SK-N-DZ (cell line): ENCODE measurements around the gene MS4A12. TPM values are rescaled to one million over a fixed set of nuclear protein-coding genes. Genes with fewer than 3 reads are reported as not detected.
A peak's percentile ranks its signal among the peaks of the same experiment; 100 is the strongest.
"Not testable (repeated sequence)": the region's sequence is repeated elsewhere in the genome, so short reads cannot be mapped to it uniquely, and the experiment has no call there.

Experiments
- DNase-seq: peaks from one replicate; pipeline ENCODE4 v3.0.0-alpha.2; 2015; ENCODE audit warnings: low spot score
- polyA plus RNA-seq, 2 experiments: library from polyadenylated mRNA; depleted of rRNA; stranded (reverse); fragments of >200 nt; gene quantifications; 2 replicates each; pipeline ENCODE4 v1.2.3, GENCODE V29; 2014

MS4A12 gene, protein sequence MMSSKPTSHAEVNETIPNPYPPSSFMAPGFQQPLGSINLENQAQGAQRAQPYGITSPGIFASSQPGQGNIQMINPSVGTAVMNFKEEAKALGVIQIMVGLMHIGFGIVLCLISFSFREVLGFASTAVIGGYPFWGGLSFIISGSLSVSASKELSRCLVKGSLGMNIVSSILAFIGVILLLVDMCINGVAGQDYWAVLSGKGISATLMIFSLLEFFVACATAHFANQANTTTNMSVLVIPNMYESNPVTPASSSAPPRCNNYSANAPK
- polyA plus RNA-seq (2014; cell fraction: cytosol; rRNA removed), result not detected in 2 replicates
- not detected in 2 replicates for polyA plus RNA-seq (2014; cell fraction: nucleus; rRNA removed)

DNA sequence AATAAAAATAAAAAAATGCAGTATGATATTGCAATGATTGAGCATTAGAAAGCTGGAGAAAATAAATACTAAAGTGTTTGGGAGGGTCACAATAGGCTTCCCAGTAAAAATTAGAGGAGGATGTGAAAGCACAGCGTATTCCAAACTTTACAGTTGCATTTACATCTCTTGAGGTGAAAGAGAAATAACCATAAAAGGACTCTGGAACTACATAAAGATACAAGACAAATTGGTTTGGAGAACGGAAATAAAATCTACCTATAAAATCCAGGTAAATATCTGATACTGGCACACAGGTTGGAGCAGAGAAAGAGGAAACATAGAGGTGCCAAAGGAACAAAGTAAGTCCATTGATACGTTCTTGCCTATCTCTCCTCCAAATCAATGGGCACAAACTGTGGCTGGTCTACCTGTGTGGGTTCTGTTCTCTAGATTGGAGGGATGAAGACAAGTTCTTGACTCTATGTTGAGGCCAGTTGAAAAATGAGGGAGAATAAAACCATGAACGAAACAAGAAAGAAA is at the start of gene MS4A12:
Gene MS4A12, plus strand, starts transcription at position 291 of the 522 bp plus-strand sequence. CDS start 4,541 bp downstream, outside the sequence.
- no peak for DNase-seq

DNA sequence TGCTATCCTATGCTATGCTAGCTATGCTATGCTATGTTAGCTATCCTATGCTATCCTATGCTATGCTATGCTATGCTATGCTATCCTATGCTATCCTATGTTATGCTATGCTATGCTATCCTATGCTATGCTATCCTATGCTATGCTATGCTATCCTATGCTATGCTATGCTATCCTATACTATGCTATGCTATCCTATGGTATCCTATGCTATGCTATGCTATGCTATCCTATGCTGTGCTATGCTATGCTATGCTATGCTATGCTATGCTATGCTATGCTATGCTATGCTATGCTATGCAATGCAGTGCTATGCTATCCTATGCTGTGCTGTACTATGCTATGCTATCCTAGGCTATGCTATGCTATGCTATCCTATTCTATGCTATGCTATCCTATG is 45.5 kb upstream of the MS4A12 start:
- DNase-seq, result no peak

- DNase-seq, result no peak
Measured at GRCh38 chr11:60447846-60448245, 44.7 kb upstream of the MS4A12 start.

DNA sequence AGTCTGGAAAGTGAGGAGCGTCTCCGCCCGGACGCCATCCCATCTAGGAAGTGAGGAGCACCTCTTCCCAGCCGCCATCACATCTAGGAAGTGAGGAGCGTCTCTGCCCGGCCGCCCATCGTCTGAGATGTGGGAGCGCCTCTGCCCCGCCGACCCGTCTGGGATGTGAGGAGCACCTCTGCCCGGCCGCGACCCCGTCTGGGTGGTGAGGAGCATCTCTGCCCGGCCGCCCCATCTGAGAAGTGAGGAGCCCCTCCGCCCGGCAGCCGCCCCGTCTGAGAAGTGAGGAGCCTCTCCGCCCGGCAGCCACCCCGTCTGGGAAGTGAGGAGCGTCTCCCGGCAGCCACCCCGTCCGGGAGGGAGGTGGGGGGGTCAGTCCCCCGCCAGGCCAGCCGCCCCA is 41.4 kb upstream of the MS4A12 start:
- not testable (repeated sequence) for DNase-seq

DNA sequence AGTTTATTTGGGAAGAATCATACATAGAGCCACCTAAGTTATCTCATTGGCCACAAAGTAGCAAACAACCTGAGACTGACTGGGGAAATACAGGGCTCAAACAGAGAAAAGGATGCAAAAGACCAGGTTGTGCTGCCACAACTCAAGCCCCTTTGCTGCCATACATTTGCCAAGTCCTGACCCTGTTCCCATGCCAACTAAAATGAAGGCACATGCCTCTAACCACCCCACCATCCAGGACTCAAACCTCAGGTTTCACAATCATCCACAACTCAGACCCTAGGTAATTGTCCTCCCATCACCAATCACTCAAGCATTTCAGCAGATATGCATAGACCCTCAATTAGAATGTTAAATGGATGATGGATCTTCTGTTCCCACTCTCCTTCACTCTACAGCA is 38.4 kb upstream of the MS4A12 start:
- no peak for DNase-seq

DNA sequence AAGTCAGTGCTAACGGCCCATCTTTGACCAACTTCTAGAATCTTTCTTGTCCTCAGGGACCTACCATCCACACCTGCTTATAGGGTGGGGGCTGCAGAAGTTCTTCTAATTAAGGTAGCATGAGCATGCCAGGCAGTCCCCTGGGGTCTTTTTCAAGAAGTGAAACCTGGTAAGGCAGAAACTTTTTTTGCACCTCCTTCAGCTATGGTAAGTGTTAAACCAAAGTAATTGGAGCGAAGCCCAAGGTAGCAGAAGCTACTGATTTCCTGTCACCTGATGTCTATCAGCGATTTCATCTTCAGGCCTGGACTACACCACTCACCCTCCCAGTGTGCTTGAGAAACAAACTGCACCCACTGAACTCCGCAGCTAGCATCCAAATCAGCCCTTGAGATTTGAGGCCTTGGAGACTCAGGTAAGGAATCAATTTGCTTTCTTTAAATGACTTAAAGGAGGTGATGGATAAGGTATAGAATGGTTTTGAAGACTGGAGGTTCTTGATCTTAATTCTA is 37.0 kb upstream of the MS4A12 start, which contains the start of gene MS4A1:
Gene MS4A1, plus strand, starts transcription at position 317 of the 512 bp plus-strand sequence. CDS start 6,528 bp downstream, outside the sequence.
- DNase-seq, result no peak

- no peak for DNase-seq
Measured at GRCh38 chr11:60457576-60457975, 35.0 kb upstream of the MS4A12 start.

GRCh38 chr11:60459345-60459744 is 33.2 kb upstream of the MS4A12 start:
- no peak for DNase-seq

- no peak for DNase-seq
Measured at GRCh38 chr11:60468829-60469228, 23.7 kb upstream of the MS4A12 start.

DNA sequence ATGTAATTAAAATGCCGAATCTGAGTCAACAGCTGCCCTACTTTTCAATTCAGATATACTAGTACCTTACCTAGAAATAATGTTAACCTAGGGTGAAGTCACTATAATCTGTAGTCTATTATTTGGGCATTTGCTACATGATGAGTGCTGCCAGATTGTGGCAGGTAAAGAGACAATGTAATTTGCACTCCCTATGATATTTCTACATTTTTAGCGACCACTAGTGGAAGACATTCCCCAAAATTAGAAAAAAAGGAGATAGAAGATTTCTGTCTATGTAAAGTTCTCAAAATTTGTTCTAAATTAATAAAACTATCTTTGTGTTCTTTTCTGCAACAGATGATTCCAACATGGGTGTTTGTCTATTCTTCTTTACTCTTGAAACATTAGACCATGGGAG is 22.9 kb upstream of the MS4A12 start:
- DNase-seq, result no peak

DNA sequence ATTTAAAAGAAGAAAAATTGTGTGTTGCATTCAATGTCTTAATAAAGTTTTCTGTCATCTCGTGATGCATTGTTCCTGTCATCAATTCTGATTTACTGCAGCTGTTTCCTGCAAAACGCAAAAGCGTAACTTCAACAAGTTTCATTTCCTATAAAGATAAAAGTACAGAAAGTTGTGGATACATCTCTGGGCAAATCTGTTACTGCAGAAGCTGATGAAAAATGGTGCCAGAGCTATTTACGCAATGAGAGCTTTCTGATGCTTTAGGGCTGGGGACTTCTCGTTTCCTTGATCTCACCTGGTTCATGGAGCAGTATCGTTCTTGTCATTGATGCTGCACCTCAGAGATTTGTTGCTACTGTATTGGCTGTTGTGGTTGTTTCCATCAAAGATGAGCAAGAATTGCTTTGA is 15.5 kb upstream of the MS4A12 start:
- no peak for DNase-seq

DNA sequence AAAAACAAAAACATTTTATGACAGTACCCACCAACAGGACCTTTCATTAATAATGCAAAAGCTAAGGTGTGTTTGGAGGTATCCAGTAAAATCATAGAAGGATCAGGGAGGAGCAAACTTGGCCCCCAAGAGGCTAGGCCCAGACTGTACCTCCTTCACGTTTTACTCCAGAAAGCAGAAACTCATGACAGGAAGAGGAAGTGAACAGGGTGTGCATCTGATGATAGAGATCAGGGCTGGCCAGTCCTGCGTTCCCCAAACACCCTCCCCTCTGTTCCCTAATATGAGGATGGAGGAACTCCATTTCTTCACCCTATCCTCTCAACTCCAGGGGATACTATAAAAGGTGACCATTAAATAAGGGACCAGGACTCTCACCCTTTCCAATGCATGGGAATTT is 10.2 kb upstream of the MS4A12 start:
- DNase-seq, result no peak

- peak; percentile 2 for DNase-seq
Measured at GRCh38 chr11:60485987-60486386, 6.6 kb upstream of the MS4A12 start.

GRCh38 chr11:60493454-60493853 is 876 bp downstream of the MS4A12 start:
- DNase-seq, result no peak

- no peak for DNase-seq
Measured at GRCh38 chr11:60498399-60498798, 5.8 kb downstream of the MS4A12 start.

DNA sequence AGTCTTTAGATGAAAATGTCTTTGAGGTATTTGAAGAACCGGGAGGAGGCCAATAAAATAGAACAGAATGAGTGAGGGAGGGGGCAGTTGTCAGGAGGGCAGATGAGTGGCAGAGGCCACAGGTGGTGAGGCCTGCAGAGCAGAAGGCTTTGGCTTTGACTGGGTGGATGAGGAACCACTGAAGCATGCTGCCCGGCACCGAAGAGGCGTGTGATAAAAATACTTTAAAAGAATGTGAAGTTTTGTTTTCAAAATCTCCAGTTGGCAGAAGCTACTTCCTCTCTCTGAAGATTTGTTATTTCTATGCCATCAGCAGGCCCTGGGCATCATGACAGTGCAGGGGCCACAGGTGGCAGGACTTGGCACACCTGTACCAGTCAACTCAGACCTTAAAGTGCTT is 6.3 kb downstream of the MS4A12 start:
- DNase-seq, result no peak

DNA sequence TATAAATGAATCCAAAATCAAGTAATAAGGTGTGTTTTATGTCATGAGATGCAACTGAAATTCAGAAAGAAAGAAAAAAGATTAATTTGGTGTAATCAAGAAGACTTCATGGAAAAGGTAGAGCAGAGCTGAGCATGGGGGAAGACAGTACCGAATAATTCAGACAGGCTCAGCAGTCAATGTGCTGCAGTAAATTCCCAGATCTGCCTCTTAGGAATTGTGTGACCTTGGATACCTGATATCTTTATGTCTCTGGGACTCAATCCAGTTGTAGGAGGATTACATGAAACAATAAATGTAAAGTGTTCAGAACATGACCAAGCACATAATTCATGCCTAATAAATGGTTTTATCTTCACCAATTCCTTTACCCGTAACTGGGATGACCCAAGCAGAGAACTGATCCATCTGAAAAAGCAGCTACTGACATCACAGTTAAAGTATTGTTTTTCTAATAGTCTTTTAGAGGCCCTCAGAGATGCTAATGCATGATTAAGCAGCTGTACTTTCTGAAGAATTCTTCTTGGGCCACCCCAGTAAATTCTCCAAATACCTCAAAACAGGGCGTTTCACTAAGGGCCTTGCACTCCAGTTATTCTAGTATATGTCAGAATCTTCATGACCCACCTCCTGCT is 7.8 kb downstream of the MS4A12 start:
- DNase-seq, result no peak

DNA sequence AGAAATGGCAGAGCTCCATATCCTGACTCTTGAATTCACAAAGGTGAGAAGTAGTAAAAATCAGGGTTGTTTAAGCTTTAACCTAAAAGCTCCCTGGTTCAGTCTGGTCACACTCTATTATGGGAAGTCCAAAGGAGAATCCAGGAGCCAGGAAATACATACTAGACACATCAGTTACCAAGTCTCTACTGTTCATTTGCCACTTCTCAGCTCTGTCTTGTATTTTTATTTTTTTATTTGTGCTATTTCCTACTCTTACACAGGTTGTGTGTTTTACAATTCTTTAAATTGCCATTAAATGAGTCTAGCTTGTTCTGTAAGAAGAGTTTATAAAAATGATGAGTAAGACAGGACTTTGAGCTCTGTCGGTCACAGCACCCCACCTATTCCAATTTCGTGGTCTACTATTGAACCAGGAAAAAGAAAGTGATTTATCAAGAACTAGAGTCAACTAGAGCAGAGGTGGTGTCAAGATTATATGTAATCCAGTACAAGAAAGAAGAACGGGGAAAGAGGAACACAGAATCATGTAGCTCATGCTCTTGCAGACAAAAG is 9.7 kb downstream of the MS4A12 start:
- DNase-seq, result no peak

- DNase-seq, result no peak
Measured at GRCh38 chr11:60504219-60504905, 11.8 kb downstream of the MS4A12 start.

- not testable (repeated sequence) for DNase-seq
Measured at GRCh38 chr11:60509609-60510008, 17.0 kb downstream of the MS4A12 start.

GRCh38 chr11:60510209-60510608 is 17.6 kb downstream of the MS4A12 start:
- not testable (repeated sequence) for DNase-seq

DNA sequence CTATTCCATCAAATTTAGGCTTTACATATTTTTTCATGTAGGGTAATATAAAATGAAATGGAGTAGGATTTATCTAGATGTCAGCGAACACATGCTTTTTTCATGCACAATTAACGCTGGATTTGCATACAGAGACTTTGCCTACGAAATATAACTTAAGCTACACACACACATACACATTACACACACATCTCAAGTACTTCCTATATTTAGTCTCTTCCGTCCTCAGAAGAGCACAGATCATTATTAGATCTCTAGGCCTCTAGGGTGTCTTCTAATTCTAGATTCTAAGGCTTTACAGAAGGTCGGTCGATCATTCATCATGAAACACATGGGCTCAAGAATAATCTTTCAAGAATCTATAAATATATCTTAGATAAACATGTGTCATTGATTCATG is 18.8 kb downstream of the MS4A12 start:
- no peak for DNase-seq
